SU-DHL-6 (cell line): ENCODE measurements around the gene PTPRC.

Experiments
- CTCF ChIP-seq: fragments of 200-600 bp; sonication (generic); IDR thresholded peaks from one replicate; pipeline ENCODE4 v1.5.1; 2017; ENCODE audit warnings: antibody characterized with exemption, mild to moderate bottlenecking, low read length, moderate library complexity; ENCODE audit not compliant: insufficient read depth, poor library complexity, severe bottlenecking
- EZH2phosphoT487 ChIP-seq: fragments of 200-600 bp; sonication (generic), shearing (Covaris generic); conservative IDR thresholded peaks from 2 replicates; pipeline ENCODE4 v1.6.1; 2018; ENCODE audit warnings: mild to moderate bottlenecking, antibody characterized with exemption, low read length, moderate library complexity, mixed read lengths

GRCh38 chr1:198681252-198681651 is 42.4 kb downstream of the PTPRC start:
- TF ChIP-seq CTCF (no peak), EZH2phosphoT487 (no peak)
